NCI-H1417 treated with DMSO at 0.1 percent for 48 hours (cell line): ENCODE results near the gene MCRIP1.

Source experiments
- DNase-seq: peaks from one replicate; lab custom pipeline; 2025; lab: John Stamatoyannopoulos, UW

MCRIP1 gene

DNA sequence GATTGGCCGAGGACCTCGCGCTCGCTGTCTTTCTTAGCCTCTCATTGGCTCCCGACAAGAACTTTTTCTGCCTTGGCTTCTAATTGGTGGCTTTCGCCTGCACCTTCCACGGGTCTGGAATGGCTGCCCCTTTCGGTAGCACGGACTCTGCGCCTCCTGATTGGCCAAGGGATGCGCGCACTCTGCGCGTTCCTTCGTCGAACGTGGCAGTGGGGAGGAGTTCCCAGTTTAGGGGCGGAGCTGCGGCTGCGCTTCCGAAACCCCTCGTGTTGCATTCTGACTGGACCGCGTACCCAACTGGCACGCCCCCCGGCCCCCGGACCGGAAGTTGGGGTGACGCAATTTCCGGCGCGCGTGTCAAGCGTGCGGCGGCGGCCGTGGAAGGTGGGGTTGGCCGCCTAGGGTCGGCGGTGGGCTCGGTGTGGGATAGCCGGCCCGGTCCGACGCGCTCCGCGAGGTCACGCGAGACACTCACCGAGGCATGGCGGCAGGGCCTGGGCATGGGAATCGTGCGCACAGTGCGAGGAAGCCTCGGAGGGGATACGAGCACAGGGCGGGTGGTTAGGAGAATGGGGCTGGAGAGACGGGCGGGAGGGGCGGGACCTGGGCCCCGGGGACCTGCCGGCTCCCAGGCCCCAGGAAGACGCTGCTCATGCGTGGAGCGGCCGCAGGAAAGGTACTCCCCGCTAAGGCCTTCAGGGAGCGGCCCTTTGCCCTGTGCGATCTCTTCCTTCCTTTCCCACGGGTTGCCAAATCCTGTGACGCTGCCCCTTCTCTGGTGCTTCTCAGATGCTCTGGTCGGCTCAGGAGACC, 27.9 kb upstream of the MCRIP1 start:
- peak; percentile 98 for DNase-seq

DNA sequence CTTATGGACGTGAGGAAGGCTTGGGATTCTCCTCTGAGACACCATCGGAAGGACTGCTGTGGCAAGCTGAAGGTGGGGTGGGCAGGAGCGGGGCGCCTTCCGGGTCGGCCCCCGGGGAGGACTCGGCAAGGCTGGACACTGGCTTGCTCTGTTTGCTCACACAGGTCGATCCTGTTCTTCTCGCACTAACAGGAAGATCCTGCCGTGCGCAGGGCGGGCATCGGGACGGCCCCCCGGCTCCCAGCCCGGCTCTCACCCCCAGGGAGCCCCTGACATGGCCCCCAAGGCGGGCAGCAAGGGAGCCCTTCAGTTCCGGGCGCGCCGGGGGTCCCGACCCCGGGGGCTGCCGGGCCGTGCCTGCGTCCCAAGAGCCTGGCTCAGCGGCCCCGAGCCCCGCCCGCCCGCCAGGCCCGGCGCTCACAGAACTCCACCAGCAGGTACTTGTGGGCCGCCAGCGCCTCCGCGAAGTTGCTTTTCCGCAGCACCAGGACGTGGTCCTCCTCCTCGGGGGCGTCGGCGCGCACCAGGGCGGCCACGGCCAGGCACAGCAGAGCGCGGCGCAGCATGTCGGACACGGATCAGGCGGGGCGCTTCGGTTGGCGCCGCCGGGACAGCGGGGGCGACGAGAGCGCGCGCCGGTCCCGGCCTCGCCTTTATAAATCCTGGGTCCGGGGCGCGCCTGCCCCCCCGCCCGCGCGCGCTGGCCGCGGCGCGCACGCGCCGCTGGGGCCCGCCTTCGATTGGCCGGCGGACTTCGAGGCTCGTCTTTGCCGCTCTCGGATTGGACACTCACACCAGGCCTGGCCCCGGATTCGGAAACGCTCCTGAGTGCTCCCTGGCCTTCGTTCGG, 27.0 kb upstream of the MCRIP1 start, which contains the start of gene P4HB:
Gene P4HB, minus strand, starts transcription at position 630 of the 850 bp plus-strand sequence. Its CDS starts 64 bp downstream, at position 566.
- no peak for DNase-seq

GRCh38 chr17:81858967-81859905, 26.1 kb upstream of the MCRIP1 start:
- no peak for DNase-seq

- no peak for DNase-seq
These were observed 25.3 kb upstream of the MCRIP1 start for GRCh38 chr17:81858170-81858966.

GRCh38 chr17:81854974-81855774, 22.1 kb upstream of the MCRIP1 start:
- no peak for DNase-seq

- DNase-seq, result no peak
These were observed 19.1 kb upstream of the MCRIP1 start for GRCh38 chr17:81852237-81852636.

GRCh38 chr17:81851423-81851822, 18.3 kb upstream of the MCRIP1 start:
- no peak for DNase-seq

DNA sequence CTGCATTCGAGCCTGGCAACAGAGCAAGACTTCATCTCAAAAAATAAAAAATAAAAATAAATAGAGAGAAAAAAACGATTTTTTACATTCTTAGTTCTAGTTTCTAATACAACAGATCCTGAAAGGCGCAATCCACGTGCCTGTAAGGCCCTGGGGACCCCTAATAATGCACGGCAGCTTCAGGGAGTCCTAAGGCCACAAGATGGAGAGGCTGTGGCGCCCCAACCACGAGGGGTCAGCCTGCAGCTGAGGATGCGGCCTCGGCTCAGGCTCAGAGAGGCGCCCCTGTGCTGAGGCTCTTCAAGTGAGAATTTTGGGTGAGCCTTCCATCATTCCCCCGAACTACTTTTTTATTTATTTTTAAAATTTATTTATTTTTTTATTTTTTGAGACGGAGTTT, 16.4 kb upstream of the MCRIP1 start:
- DNase-seq, result no peak

GRCh38 chr17:81846743-81847689, 13.9 kb upstream of the MCRIP1 start:
- DNase-seq, result no peak

- no peak for DNase-seq
These were observed 13.0 kb upstream of the MCRIP1 start for GRCh38 chr17:81845881-81846742.

DNA sequence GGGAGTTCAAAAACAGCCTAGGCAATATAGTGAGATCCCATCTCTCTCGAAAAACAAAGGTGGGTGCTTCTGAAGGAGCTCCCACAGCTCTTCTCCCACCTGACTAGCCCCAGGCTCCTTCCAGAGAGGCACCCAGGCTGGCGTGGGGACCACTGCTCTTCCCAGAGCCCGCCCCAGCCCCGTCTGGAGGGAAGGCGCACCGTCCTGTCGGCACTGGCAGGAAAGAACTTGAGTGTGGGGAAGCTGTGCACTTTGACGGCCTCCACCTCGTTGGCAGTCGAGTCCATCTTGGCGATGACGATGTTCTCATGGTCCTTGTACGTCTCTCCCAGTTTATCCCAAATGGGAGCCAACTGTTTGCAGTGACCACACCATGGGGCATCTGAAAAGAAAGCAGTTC, 12.3 kb upstream of the MCRIP1 start:
- DNase-seq, result no peak

DNA sequence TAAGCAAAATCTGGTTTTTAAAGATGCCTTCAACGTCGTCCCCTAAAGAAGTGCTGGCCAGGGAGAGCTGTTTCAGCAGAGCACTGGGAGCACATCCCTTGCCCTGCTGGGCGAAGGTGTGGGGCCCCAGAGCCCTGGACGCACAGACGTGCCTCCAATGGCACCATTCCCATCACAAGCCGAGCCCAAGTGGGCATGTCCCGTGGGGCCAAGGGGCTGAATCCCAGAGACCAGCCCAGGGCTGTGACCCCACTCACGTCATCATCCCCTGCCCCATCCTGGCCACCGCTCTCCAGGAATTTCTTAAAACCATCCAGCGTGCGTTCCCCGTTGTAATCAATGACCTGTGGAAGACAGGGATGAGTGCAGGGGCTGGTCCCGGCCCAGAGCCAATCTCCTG, 11.8 kb upstream of the MCRIP1 start:
- DNase-seq, result no peak

DNA sequence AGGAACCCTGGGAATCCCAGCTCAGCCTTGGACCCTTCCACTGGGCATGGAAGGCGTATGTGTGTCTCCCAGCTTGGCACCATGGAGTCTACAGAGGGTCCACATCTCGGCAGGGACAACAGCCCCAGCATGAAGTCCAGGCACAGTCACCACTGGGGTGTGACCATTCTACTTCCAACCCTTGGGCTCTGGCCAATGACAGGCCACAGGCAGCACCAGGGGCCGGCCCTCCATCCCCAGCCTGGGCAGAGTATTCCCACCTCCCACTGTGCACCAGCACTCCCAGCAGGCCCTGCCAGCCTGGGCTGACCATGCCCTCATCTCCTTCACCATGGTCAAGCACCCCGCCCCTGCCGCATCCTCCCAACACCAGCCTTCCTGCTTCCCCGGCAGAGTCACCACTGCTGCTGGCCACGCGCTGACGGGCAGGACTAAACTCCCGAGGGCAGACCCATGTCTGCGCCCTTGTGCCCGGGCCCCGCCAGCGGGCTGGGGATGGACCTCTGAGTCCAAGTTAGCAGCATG, 11.3 kb upstream of the MCRIP1 start:
- DNase-seq, result no peak

GRCh38 chr17:81843713-81844326, 10.7 kb upstream of the MCRIP1 start:
- DNase-seq, result no peak

- DNase-seq, result no peak
These were observed 9.8 kb upstream of the MCRIP1 start for GRCh38 chr17:81842725-81843504.

DNA sequence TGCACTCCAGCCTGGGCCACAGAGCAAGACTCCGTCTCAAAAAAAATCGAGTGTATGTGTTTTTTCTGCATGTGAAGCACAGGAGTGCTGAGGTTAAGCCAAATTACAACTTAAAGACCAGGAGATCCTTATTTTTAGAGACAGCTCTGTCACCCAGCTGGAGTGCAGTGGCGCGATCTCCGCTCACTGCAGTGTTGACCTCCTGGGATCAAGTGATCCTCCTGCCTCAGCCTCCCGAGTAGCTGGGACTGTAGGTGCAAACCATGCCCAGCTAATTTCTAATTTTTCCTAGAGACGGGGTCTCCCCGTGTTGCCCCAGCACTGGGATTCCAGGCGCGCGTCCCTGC, 9.3 kb upstream of the MCRIP1 start:
- no peak for DNase-seq

DNA sequence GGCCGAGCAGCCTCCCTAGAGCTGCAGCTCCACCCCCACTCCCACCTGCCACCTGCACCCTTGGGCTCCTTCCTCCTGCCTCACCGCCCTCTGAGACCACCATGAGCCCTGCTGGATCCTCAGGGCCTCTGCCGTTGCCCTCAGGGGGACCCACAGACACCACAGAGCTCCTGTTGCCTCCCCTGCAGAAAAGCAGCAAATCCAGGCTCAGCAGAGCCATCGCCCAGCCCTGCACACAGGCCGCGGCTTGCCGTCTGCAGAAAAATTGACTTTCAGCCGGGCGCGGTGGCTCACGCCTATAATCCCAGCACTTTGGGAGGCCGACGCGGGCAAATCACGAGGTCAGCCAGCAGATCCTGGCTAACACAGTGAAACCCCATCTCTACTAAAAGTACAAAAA, 8.8 kb upstream of the MCRIP1 start:
- DNase-seq, result no peak
